NCI-H2196 (cell line): ENCODE measurements around the gene ZFTA.
"Not testable (repeated sequence)": the region's sequence is repeated elsewhere in the genome, so short reads cannot be mapped to it uniquely, and the experiment has no call there.

ENCODE experiments used
- DNase-seq: peaks from one replicate; lab custom pipeline; 2025; ENCODE audit not compliant: unreplicated experiment; lab: John Stamatoyannopoulos, UW

ZFTA gene

DNA sequence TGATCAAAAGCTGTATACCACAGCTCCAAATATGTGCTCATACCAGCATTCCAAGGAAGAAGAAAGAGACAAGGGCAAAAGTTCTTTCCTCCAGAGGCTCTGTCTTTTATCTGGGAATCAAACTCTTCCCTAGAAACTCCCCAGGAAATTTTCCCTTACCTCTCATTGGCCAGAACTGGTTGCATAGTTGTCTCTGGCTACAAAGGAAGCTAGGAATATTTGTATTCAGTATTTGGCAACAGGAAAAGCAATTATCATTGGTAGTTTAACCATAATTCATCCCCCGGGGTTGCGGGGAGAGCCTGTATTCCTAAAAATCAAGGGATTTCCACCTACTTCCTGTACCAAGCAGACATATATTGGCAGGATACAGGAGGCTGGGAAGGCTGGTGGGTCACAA lies 10.5 kb upstream of the ZFTA start:
- DNase-seq = no peak

DNA sequence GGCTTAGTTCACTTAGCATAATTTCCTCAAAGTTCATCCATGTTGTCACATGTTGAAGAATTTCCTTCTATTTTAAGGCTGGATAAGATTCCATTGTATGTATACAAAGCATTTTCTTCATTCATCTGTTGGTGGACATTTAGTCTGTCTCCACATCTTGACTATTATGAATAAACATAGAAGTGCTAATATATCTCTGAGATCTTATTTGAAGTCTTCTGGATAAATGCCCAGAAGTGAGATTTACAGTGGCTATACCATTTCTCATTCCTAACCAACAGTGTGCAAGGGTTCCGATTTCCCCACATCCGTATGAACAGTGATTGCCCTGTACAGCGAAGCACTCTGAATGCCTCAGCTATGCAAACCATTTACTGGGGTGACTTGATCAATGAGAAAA lies 6.6 kb upstream of the ZFTA start:
- DNase-seq = no peak

DNA sequence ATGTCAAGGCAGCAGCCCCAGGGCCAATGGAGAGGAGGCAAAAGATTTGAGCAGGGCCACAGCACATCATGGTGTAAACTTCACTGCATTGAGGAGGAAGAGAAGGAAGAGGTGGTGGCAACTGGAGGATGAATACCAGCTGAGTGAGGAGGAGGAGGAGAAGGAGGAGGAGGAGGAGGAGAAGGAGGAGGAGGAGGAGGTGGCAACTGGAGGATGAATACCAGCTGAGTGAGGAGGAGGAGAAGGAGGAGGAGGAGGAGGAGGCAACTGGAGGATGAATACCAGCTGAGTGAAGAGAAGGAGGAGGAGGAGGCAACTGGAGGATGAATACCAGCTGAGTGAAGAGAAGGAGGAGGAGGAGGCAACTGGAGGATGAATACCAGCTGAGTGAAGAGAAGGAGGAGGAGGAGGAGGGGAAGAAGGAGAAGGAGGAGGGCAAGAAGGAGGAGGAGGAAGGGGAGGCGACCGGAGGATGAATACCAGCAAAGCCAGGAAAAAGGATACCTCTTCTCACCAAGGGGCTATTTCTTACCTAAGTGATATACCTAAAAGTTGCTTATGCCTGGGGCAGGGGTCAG lies 3.3 kb upstream of the ZFTA start:
- not testable (repeated sequence) for DNase-seq

DNA sequence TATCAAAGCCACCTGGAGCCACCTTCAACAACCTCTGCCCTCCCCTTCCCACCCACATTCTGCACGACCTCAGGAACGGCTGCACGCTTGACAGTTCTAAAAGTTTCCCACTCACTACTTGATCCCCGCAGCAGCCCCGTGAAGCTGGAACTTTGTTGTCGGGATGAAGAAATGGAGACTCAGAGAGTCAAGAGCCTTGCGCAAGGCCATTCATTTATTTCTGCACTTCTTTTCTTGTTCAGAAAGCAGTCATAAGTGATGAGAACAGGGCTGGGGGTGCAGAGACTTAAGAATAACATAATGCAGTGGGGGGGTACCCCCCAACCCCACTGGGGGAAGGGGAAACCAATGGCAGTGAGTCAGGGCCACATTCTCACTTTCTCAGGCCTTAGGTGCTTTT lies 2.2 kb upstream of the ZFTA start:
- DNase-seq = no peak

DNA sequence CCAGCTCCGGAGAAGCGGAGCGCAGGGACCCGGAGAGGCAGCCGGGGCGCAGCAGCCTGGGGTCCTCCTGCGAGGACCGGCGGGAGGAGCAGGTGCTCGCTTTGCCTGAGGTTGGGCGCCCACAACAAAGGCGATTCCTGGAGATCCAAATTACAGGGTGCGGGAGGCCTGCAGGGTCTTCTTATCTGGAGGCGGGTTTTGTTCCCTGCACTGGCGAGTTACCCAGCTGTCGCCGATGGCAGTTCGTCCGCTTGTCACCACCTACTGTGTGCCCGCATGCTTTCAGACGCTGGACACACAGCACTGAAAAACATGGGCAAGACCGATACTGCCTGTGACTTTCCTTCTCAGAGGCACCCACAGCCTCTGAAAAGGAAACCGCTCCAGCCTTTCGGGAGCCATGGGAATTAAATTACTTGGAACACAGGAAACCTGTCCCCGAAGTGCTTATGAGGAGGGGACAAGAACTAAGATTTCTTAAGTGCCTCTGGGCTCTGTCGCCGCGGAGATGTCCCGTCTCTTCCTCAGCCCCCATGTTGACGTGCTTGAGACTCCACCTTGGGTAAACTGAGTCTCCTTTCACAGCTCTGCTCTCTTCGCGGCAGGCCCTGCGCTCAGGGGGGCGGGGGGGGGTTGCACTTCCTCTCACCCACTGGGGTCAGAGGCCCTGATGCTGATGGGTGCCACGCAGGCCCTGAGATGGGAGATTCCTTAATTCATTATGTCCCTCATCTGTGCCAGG lies 1.3 kb upstream of the ZFTA start:
- no peak for DNase-seq

DNA sequence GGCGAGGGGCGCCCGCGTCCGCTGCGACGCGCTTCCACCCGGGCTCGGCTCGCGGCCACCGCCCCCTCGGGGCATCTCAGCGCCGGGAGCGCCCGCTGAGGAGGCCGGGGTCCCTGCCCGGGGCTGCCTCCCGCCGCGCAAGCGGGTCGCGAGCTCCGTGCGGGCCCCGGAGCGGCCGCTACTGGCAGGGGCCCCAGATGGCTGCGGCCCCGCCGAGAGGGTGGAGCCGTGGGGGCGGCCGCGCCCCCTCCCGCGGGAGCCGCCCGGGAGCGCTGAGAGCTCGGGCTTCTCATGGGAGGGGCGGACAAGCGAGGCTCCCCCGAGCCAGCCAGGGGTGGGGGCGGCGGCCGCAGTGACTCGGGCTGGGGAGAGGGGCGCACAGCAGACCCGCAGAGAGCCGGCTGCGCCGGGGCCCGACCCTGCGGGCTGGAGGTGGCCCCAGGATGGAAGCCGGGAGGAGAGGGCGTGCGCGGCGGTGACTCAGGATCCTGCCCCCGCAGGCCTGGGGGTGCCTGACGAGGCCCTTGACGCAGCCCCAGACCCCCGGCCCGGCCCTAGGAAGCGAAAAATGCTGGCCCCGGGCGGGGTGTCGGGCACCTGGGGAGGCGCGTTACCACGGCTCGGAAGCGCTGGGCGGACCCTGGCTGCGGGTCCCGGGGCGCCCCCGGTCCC lies 603 bp upstream of the ZFTA start:
- DNase-seq = peak; percentile 31

DNA sequence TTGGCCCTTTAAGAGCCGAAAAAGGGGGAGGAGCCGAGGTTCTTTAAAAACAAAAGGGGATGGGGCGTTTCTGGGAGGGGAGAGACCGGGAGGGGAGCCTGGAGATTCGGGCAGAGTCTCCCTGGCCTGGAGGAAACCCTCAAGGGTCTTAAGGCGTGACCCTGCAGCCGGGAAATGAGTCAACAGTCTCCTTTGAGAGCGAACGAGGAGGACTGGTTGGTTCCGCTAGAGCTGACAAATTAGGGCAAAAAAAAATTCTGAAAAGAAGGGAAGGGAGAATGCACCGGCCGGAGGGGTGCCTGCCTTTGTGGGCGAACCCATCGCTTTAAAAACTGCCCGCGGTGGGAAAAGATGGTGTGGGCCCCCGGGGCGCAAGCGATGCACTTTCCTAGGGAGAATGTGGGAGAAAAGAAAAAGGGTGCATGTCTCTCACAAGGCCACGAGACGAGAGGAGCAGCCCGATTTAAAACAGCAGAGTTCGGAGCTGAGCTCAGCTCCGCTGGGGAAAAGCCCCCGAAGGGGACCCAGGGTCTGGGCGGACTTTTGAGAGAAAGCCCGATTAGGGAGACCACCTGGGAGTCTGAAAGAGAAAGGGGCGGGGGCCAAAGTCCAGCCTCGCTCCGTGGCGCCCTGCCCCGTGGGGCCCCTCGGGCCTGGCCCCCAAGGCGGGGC lies 874 bp downstream of the ZFTA start:
- peak; percentile 61 for DNase-seq

DNA sequence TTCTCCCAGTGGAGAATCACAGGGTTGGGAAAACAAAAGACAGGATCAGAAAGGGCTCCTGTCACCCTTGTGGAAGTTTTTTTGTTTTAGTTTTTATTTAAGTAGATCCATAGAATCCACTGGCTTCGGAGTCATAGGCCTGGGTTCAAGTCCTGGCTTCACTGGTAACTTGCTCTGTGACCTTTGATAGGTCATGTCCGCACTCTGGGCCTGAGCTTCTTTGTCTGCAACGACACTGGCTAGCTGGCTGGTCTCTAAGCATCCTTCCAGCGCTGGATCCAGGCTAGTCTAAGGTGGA lies 1.4 kb downstream of the ZFTA start:
- no peak for DNase-seq

DNA sequence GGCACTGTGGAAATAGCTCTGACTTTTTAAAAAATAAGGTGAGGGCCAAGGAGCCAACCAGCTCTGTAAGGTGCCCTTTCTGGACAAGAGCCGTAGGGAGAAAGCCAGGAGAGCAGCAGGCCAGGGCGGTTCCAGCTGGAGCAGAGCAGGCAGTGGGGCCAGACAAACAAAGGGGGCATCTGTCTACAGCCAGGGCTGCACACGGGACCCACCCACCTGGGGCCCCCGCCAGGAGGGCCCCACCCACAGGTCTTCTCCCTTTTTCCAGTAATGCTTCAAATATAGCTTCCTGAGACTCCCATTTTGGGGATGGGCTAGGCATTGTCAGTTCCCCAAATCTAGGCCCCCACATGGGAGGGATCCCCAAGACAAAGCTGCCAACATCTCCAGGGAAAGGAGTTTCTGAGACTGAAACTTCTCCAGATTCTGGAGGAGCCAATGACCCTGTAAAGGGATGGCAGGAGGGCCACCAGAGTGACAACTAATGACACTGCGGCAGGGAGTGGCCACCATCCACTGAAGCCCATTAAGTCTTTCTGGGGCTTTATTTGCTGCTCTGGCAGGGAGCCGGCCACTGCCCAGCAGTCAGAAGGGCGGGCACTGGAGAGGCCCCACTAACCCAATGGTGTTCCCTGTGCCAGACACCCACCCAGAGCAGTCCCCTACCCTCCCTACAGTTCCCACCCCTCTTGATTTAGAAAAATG lies 1.9 kb downstream of the ZFTA start:
- no peak for DNase-seq

DNA sequence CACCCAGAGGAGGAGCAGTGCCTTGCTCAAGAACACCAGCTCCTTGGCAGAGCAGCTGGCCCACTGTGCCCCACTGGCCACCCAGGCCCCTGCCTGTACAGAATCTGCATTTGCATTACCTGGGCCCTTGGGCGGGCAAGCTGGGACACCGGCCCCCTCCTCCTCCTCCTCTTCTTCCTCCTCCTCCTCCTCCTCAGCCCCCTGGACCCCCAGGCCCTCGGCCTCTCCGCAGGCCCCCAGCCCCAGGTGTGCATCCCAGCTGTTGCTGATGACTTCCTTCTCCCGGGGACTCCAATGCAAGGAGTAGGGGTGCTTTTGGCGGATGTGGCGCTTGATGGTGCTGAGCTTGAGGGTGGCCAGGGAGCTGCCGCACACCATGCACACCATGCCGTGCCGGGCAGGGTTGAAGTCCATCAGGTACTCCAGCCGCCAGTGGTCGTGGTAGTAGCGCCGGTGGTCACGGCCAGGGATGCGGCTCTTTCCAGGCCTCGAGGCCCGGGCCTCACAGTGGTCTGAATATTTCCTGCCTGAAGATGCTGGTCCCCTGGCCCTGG lies 2.8 kb downstream of the ZFTA start:
- no peak for DNase-seq

DNA sequence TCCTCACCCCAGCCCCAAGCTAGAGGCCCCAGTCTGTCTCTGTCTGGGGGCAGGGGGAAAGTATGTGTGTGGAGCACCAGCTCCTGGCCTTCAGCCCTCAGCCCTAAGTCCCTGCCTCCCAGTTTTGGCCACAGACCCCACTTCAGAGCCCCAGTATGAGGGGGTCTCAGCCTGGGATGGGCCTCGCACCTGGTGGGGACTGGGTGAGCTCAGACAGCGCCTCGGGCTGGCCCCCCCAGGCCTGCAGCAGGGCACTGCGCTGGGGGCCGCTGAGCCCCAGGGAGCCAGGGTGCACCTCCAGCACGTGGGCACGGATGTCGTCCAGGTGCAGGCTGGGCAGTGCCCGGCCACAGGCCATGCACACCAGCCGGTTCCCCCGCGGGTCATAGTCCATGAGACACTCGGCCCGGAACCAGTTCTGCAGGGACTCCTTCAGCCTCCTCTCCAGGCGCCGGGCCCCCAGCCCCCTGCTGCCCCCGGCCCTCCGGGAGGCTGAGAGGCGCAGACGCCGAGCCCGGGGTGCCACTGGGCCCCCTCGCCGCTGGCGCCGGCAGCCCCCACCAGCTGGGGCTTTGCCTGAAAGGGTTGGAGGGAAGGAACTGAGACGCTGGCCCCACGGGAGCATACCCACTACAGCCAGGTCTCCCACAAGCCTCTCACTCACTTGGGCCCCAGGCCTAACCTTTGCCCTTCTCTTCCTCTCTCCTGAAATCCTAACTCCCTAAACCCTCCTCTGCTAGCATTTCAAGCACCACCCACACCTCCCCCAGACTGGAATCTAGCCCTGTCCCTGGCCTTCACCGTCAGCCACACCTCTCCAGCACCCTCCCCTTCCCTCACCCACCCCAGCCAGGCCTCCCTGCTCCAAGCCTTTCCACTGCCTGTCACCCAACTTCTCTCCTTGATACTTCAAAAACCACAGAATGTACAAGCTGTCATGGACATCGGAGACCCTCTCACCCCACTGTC lies 3.6 kb downstream of the ZFTA start:
- DNase-seq = no peak

DNA sequence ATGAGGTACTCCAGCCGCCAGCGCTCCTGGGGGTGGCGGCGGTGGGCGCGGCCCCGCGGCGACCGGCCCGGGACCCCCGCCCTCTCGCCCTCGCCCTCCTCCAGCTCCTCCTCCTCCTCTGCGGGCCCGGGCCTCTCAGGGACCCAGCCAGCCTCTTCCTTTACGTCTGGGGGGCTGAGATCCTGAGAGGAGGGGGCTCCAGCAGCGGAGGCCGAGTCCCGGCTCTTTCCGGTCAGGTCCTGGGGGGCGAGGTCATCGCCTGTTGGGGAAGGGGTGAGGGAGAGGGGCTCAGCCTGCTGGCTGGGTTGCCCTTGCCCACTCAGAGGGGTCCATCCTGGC lies 4.3 kb downstream of the ZFTA start:
- no peak for DNase-seq

DNA sequence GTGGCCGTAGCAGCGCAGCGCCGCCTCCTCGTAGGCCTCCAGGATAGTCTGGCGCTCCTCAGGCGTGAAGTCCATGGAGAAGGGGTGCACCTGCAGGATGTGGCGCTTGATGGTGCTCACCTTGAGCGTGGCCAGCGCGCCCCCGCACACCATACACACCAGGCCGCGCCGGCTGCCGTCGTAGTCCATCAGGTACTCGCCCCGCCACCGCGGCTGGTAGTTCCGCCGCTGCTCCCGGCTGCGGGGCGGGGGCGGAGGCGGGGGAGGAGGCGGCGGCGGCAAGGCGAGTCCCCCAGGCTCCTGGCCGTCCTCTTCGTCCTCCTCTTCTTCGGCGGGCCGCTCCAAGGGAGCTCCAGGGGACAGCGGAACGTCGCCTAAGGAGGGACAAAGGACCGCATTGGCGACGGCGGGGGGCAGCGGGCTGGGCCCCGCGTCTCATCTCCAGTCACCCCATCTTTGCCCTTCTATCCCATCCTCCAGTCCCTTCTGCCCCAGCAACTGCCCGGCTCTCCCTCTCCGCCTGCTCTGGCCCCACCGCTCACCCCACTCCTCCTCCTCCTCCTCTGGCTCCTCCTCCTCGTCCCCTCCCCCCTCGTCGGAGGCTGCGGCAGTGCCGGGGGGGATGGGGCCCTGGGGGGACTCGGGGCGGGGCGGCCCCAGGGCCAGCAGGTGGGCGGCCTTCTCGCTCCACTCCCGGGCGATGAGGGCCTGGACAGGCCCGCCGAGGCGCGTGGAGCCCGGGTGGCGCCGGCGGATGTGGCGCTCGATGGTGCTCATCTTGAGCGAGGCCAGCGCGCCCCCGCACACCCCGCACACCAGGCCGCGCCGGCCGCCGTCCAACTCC lies 4.9 kb downstream of the ZFTA start:
- DNase-seq = no peak

DNA sequence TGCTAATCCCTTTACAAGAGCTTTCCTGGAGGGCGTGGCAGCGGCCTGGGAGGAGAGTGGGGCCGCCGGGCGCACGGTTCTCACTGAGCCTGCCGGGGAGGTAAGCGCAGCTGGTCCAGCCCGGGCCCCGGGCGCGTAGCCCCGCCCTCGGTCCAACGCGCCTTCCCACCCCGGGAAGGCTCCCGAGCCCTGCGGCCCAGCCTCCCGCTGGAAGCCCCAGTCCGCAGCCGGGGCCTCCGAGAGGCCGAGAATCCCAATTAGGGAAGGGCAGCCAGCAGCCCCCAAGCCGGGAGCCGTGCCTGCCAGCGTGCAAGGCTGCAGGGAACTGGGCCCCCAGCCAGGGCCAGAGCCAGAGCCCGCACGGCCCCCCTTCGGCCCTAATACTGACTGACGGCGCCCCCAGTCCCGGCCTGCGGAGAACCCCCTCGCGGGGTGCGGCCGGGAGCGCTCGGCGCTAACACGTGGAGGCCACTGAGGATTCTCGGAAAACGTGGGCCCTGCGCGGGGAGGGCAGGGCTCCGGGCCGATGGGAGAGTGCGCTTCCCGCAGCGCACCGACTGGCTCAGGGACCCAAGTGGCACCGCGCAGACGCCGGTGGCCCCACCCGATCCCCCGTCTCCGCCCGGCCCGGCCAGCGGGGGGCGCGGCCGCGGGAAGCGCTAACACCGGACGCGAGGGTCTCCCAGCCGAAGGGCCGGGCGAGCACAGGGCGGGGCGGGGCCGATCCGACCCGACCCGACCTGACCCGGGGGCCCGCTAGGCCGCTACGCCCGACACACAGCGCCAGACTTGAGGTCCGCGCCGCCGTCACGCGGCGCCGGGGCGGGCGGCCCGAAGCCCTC lies 5.7 kb downstream of the ZFTA start:
- peak; percentile 23 for DNase-seq

DNA sequence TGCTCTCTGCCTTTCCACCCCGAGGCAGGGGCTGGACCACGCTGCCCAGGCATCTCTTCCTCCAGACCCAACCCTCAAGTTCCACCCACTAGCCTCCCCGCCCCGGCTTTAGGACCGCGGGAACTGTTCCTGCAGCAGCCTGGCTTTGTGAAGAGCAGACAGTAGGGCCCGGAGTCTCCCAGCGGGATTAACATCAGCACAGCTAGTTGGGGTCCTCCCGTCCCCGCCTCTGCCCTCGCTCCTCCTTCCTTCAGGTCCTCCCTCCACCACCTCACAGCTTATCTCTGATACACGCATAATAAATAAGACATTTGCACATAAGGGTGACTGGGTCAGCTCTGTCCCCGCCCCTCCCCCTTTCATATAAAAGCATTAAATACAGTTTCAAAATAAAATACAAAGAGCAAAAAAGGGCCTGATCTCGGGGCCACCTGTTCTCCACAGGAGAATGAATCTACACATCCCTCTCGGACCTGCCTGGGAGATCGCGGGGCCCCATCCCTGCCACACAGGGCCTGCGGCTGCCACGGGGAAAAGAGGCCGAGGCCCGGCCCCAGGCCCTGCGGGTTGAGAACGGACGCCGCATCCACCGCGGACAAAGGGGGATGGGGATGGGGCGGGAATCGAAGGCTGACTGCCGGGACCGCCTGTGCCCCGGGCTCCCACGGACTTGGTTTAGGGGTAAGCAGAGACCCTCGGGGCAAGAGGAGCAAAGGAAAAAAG lies 6.5 kb downstream of the ZFTA start:
- no peak for DNase-seq

DNA sequence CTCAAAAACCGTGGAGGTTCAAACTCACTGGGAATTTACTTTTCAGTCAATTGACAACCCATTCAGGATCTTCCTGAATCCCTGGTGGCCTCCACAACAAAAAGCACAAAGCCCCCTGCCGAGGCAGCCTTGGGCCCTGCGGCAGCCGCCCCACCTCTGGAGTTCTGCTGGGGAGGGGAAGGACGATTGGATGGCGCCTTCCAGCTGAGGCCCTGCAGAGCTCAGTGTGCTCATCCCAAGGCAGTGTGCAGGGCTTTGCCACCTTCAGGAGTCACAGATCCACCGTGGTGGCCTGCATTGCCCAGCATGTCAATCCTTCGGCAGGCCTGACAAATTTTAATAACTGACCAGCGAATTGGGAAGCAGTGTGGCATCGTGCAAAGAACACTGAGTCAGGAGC lies 7.4 kb downstream of the ZFTA start:
- no peak for DNase-seq

DNA sequence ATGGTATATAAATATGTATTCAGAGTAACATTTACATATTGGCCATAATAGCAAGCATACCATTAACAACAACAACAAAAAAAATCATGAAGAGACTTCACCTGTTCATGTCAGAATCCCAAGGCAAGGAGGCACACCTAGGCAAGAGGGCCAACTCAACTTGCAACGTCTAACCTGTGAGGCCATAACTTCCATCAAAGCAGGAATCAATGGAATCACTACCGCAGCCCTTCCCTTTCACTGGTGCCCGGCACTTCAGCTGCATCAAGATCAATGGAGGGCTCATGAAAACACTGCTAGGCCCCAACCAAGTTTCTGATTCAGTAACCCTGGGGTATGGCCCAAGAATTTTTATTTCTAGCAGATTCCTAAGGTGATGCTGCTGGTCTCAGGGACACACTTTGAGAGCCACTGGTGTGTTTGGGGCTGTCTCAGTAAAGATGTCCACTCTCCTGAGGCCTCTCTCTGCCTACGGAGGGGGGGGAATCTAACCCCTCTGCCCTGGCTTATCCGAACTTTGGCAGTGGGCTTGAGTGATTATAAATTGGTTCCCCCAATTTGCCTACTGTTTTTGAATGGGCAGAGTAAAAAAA lies 8.0 kb downstream of the ZFTA start:
- no peak for DNase-seq
